Heart right ventricle (tissue), 16 donors: Measurements from ENCODE around the gene SHISAL1. TPM values are rescaled to one million over a fixed set of nuclear protein-coding genes. Genes with fewer than 3 reads are reported as not detected.

Source experiments
- ATAC-seq, 8 donors: fragments of 200-7000 bp; cut with Tn5 transposase; one replicate each; pipeline ENCODE4 v1.9.1; 2020; ENCODE audit warnings: mild to moderate bottlenecking in 8 of 8, moderate library complexity in 8 of 8, moderate number of reproducible peaks in 1 of 8
- DNase-seq, 2 donors: peaks; one replicate each; pipeline ENCODE4 v3.0.0-alpha.2; 2020
- H3K27ac ChIP-seq, 10 donors: fragments of 200-600 bp; sonication (generic) in 2 of 10; one replicate each; pipeline versions ENCODE4 v1.5.0 to v1.8.0; 2020 to 2022; ENCODE audit warnings: mild to moderate bottlenecking in 3 of 10
- H3K27me3 ChIP-seq, 7 donors: fragments of 200-600 bp; one replicate each; pipeline ENCODE4 v1.8.0; 2021 to 2022; ENCODE audit warnings: mild to moderate bottlenecking in 2 of 7
- H3K36me3 ChIP-seq, 9 donors: fragments of 200-600 bp; sonication (generic) in 1 of 9; one replicate each; pipeline versions ENCODE4 v1.5.0 to v1.8.0; 2020 to 2022; ENCODE audit warnings: mild to moderate bottlenecking in 2 of 9
- H3K4me1 ChIP-seq, 9 donors: fragments of 200-600 bp; sonication (generic) in 1 of 9; one replicate each; pipeline versions ENCODE4 v1.5.0 to v1.8.0; 2020 to 2022; ENCODE audit warnings: mild to moderate bottlenecking in 4 of 9
- H3K4me3 ChIP-seq, 10 donors: fragments of 200-600 bp; sonication (generic) in 2 of 10; one replicate each; pipeline versions ENCODE4 v1.5.0 to v1.8.0; 2020 to 2022; ENCODE audit warnings: mild to moderate bottlenecking in 7 of 10, moderate library complexity in 2 of 10
- H3K9me3 ChIP-seq, 11 donors: fragments of 200-600 bp in 10 of 11; sonication (generic) in 2 of 11; one replicate each; pipeline versions ENCODE4 v1.5.0 to v1.8.0; 2013 to 2022; ENCODE audit warnings: mild to moderate bottlenecking in 2 of 11, control low read depth in 1 of 11, moderate library complexity in 1 of 11
- WGBS, 2 donors: extraction: QIAGEN DNeasy Blood & Tissue Kit; methylation state at CpG; one replicate each; pipeline ENCODE4 v1.1.7; 2013; ENCODE audit warnings: inconsistent platforms in 1 of 2; 5-methylcytosine and 5-hydroxymethylcytosine counted together
- intact Hi-C, 10 donors: fragments of 100-400 bp; cut with DNase I; formaldehyde crosslinking; loops; one replicate each; pipeline versions ENCODE4 v1.11.1 to v1.14.2; 2022
- polyA plus RNA-seq, 2 donors: library from polyadenylated mRNA; stranded (reverse); fragments of 200-250 nt; gene quantifications; one replicate each; pipeline ENCODE4 v1.2.3, GENCODE V29; 2013
- total RNA-seq, 10 donors: library from RNA; stranded (reverse); fragmentation: NEBNext Ultra II Directional in 3 of 10; extraction: Animal tissue kit (Norgen Biotek cat#: 25700) in 3 of 10; gene quantifications; one replicate each; pipeline versions ENCODE4 v1.2.1 to v1.2.4, GENCODE V29; 2021 to 2023
- TF ChIP-seq, protein P1 (sequence below), 9 donors: fragments of 200-600 bp; sonication (generic) in 2 of 9; IDR thresholded peaks; one replicate each; pipeline versions ENCODE4 v1.5.0 to v1.8.0; 2021 to 2022; ENCODE audit warnings: antibody characterized with exemption in 9 of 9, mild to moderate bottlenecking in 5 of 9, moderate library complexity in 1 of 9
- donor health status: Arrhythmogenic right ventricular cardiomyopathy.
- donor health status: ischemic (EF 13 %, LVEDD 7.1; RV severe dilation, severe dysfunction).
- donor health status: healthy with polysubstance abuse.
- donor health status: DM: no; HTN: yes; CAD: no.
- donor health status: DM: no; HTN: no; CAD: no.
- donor health status: ischemic (EF 25% LVEDD 6.9; RV normal size, moderate dysfunction).
- donor health status: ischemic (EF 25% LVEDD 5.7; RV mildly dilated, moderate dysfunction).
- donor health status: healthy.
- donor health status: DM: yes; HTN: yes; CAD: no.
- donor health status: Ischemic cardiomyopathy.
- donor health status: ischemic (EF 35%, LVEDD 5.7; RV mildly dilated, moderate dysfunction).
- donor health status: nonischemic (EF 11% LVEDD 7.7; RV severe dilation, severe dysfunction).
- donor health status: DM: yes; HTN: yes; CAD: no.
- donor health status: PGD.
- donor health status: ischemic (EF 29% LVEDD 5.4; RV normal size, mild dysfunction).
- donor health status: nonischemic (EF 23%, LVEDD 6.1; RV moderate dilation, normal function).

The SHISAL1 gene
- total and polyA plus RNA-seq, 12 donors = 0.15 to 1.7 (median 0.63) TPM

DNA sequence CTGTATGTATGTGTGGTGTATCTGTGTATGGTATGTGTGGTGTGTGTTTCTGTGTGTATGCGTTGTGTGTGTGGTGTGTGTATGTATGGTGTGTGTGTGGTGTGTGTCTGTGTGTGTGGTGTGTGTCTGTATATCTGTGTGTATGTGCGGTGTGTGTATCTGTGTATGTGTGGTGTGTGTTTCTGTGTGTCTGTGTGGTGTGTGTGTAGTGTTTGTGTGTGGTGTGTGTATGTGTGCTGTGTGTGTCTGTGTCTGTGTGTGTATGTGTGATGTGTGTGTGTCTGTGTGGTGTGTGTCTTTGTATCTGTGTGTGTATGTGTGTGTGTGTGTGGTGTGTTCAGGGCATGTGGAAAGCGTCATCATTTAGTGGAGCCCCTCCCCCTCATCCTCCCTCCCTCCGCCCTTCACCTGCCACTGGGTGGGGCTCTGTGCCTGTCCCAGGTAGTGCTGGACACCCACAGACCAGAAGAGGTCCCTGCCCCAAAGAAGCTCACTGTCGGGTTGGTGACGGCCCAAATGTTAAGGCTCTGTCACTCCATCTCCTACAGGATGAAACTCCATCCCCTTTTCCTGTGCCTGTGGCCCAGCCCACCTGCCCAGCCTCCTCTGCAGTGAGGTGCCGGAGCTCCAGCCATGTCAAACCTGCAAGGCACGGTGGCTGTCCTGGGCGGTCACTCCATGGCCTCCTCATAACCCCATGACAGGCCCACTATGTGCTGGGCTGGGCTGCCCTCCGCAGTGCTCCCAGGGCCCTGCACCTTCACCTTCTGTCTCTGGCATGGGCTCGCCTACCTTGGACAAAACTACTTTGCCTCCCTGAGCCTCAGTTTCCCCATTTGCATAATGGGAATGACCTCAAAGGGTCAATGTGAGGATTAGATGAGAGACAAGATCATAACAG lies 23.4 kb upstream of the SHISAL1 start:
- peaks cover 0 to 35% (median 18%) of the 10 kb centered on the region in 7 donors for H3K27me3 ChIP-seq
- ATAC-seq = no peak
- no peaks in the 10 kb centered on the region for H3K9me3 ChIP-seq
- H3K4me1 ChIP-seq = peaks cover 0 to 20% (median 8%) of the 10 kb centered on the region in 9 donors
- H3K36me3 ChIP-seq = no peaks in the 10 kb centered on the region
- no peak overlapping the region for H3K4me3 ChIP-seq
- TF ChIP-seq, protein P1, sequence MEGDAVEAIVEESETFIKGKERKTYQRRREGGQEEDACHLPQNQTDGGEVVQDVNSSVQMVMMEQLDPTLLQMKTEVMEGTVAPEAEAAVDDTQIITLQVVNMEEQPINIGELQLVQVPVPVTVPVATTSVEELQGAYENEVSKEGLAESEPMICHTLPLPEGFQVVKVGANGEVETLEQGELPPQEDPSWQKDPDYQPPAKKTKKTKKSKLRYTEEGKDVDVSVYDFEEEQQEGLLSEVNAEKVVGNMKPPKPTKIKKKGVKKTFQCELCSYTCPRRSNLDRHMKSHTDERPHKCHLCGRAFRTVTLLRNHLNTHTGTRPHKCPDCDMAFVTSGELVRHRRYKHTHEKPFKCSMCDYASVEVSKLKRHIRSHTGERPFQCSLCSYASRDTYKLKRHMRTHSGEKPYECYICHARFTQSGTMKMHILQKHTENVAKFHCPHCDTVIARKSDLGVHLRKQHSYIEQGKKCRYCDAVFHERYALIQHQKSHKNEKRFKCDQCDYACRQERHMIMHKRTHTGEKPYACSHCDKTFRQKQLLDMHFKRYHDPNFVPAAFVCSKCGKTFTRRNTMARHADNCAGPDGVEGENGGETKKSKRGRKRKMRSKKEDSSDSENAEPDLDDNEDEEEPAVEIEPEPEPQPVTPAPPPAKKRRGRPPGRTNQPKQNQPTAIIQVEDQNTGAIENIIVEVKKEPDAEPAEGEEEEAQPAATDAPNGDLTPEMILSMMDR (IDR thresholded peaks at IDR 0.05) = no peak
- intact Hi-C loops = loop anchor here in 4 of 10 donors (10.0 kb wide), 3 partner anchors 191 to 341 kb away; no protein-coding TSS in a partner anchor
- H3K27ac ChIP-seq = no peak overlapping the region
- DNase-seq = no peak
- 68 to 70% methylated on average over 11 of the region's 11 CpGs for WGBS, 2 donors

DNA sequence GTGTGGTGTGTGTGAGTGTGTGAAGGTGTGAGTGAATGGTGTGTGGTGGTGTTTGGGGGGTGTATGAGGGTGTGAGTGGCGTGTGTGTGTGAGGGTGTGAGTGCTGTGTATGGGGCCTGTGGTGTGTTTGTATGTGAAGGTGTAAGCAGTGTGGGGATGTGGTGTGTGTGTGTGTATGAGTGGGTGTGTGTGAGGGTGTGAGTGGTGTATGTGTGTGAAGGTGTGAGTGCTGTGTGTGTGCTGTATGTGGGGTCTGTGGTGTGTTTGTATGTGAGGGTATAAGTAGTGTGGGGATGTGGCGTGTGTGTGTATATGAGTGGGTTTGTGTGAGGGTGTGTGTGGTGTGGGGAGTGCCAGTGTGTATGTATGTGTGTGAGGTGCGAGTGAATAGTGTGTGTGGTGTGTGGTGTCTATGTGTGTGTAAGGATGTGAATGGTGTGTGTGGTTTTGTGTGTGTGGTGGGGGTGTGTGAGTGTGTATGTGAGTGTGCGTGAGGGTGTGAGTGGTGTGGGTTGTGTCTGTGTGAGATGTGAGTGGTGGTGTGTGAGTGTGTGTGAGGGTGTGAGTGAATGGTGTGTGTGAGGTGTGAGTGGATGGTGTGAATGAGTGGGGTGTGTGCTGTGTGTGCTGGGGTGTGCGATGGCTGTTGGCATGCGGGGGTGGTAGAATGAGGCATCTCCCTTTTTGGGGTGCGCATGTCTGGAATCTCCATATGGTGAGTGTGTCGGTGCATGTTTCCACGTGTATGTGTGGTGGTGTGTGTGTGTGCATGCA lies 22.5 kb upstream of the SHISAL1 start:
- no peak overlapping the region for H3K27ac ChIP-seq
- peaks cover 7 to 44% (median 27%) of the 10 kb centered on the region in 7 donors for H3K27me3 ChIP-seq
- TF ChIP-seq, protein P1 (IDR thresholded peaks at IDR 0.05) = no peak
- intact Hi-C loops = loop anchor here in 4 of 10 donors (10.0 kb wide), 3 partner anchors 190 to 340 kb away; no protein-coding TSS in a partner anchor
- peaks cover 4 to 24% (median 15%) of the 10 kb centered on the region in 9 donors for H3K4me1 ChIP-seq
- 94 to 95% methylated on average over 9 of the region's 9 CpGs for WGBS, 2 donors
- H3K4me3 ChIP-seq = no peak overlapping the region
- no peak for ATAC-seq
- H3K36me3 ChIP-seq = no peaks in the 10 kb centered on the region
- no peak for DNase-seq
- H3K9me3 ChIP-seq = no peaks in the 10 kb centered on the region

DNA sequence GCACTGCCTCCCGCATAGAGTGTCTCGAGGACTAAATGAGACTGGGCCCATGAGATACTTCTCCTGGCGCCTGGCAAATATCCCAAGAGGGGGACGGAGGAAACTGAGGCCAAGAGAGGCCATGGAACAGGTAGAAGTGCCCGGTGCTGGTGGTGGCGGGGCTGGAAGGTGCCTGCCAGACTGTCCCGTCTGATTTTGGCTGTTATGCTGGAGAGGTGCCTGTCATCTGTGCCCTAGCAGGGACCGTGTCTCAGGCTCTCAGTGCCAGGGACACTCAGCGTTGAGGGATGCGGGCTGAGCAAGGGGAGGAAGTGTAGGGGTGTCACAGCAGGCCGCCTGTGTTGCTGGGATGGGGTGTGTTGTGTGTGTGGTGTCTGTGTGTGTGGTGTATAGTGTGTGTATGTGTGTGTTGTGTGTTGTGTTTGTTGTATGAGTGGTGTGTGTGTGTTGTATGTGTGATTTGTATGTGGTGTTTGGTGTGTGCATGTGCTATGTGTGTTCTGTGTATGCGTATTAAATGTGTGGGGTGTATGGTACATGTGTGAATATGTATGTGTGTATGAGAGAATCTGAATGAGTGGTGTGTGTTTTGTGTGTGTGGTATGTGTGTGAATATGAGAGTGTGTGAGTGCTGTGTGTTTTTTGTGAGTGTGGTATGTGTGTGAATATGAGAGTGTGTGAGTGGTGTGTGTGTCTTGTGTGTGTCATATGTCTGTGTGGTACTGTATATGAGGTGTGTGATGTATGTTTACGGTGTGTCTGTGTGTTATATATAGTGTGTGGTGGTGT lies 21.3 kb upstream of the SHISAL1 start:
- DNase-seq = no peak
- ATAC-seq = peak in 1 of 8 donors; percentile 39
- TF ChIP-seq, protein P1 (IDR thresholded peaks at IDR 0.05) = no peak
- H3K27me3 ChIP-seq = peaks cover 8 to 57% (median 38%) of the 10 kb centered on the region in 7 donors
- intact Hi-C loops = loop anchor here in 4 of 10 donors (10.0 kb wide), 3 partner anchors 189 to 339 kb away; no protein-coding TSS in a partner anchor
- H3K27ac ChIP-seq = no peak overlapping the region
- H3K9me3 ChIP-seq = no peaks in the 10 kb centered on the region
- H3K4me1 ChIP-seq = peaks cover 4 to 28% (median 15%) of the 10 kb centered on the region in 9 donors
- WGBS, 2 donors = 77% methylated on average over 13 of the region's 13 CpGs
- H3K36me3 ChIP-seq = no peaks in the 10 kb centered on the region
- H3K4me3 ChIP-seq = no peak overlapping the region
